DMS79 treated with DMSO at 0.1 percent for 48 hours (cell line): Measurements from ENCODE around the gene ZSCAN31.
"Not testable (repeated sequence)": the region's sequence is repeated elsewhere in the genome, so short reads cannot be mapped to it uniquely, and the experiment has no call there.

Source experiments
- DNase-seq: peaks from one replicate; lab custom pipeline; 2025; lab: John Stamatoyannopoulos, UW

ZSCAN31 gene

GRCh38 chr6:28335564-28336283 lies at the start of gene ZSCAN31:
TSS of gene ZSCAN31 (minus strand) at chr6:28336148. CDS start at chr6:28329683, 6,465 bp downstream.
- DNase-seq = no peak

GRCh38 chr6:28384143-28384533 lies 48.2 kb upstream of the ZSCAN31 start:
- DNase-seq = no peak

GRCh38 chr6:28383235-28384142 lies 47.5 kb upstream of the ZSCAN31 start:
- DNase-seq = peak; percentile 83

GRCh38 chr6:28380381-28380780 lies 44.4 kb upstream of the ZSCAN31 start:
- DNase-seq = no peak

- DNase-seq = no peak
These were observed 42.7 kb upstream of the ZSCAN31 start for GRCh38 chr6:28378644-28379043.

- DNase-seq = no peak
These were observed 41.9 kb upstream of the ZSCAN31 start for GRCh38 chr6:28377879-28378278.

- DNase-seq = no peak
These were observed 38.0 kb upstream of the ZSCAN31 start for GRCh38 chr6:28373925-28374324.

GRCh38 chr6:28371706-28372451 lies 35.9 kb upstream of the ZSCAN31 start:
- DNase-seq = no peak

- no peak for DNase-seq
These were observed 35.3 kb upstream of the ZSCAN31 start for GRCh38 chr6:28371280-28371679.

GRCh38 chr6:28370440-28370839 lies 34.5 kb upstream of the ZSCAN31 start:
- DNase-seq = no peak

GRCh38 chr6:28369463-28369862 lies 33.5 kb upstream of the ZSCAN31 start:
- no peak for DNase-seq

GRCh38 chr6:28368522-28368921 lies 32.6 kb upstream of the ZSCAN31 start:
- DNase-seq = no peak

- DNase-seq = not testable (repeated sequence)
These were observed 29.6 kb upstream of the ZSCAN31 start for GRCh38 chr6:28365590-28365989.

- no peak for DNase-seq
These were observed 25.0 kb upstream of the ZSCAN31 start for GRCh38 chr6:28360961-28361360.

- not testable (repeated sequence) for DNase-seq
These were observed 23.6 kb upstream of the ZSCAN31 start for GRCh38 chr6:28359562-28359961.

- DNase-seq = no peak
These were observed 21.1 kb upstream of the ZSCAN31 start for GRCh38 chr6:28357036-28357435.

GRCh38 chr6:28356666-28357020 lies 20.7 kb upstream of the ZSCAN31 start:
- DNase-seq = no peak

GRCh38 chr6:28355743-28356665 lies 20.1 kb upstream of the ZSCAN31 start:
- DNase-seq = peak; percentile 92

- no peak for DNase-seq
These were observed 19.0 kb upstream of the ZSCAN31 start for GRCh38 chr6:28354688-28355554.

- peak; percentile 60 for DNase-seq
These were observed 18.2 kb upstream of the ZSCAN31 start for GRCh38 chr6:28353981-28354676.
